Measurements from ENCODE around the gene IFT81.

- TF ChIP-seq, protein P1, sequence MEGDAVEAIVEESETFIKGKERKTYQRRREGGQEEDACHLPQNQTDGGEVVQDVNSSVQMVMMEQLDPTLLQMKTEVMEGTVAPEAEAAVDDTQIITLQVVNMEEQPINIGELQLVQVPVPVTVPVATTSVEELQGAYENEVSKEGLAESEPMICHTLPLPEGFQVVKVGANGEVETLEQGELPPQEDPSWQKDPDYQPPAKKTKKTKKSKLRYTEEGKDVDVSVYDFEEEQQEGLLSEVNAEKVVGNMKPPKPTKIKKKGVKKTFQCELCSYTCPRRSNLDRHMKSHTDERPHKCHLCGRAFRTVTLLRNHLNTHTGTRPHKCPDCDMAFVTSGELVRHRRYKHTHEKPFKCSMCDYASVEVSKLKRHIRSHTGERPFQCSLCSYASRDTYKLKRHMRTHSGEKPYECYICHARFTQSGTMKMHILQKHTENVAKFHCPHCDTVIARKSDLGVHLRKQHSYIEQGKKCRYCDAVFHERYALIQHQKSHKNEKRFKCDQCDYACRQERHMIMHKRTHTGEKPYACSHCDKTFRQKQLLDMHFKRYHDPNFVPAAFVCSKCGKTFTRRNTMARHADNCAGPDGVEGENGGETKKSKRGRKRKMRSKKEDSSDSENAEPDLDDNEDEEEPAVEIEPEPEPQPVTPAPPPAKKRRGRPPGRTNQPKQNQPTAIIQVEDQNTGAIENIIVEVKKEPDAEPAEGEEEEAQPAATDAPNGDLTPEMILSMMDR (IDR thresholded peaks at IDR 0.05; ENCODE audit: poor library complexity) = no peak
- TF ChIP-seq EZH2phosphoT487 (IDR thresholded peaks at IDR 0.05; ENCODE audit: low read depth, severe bottlenecking, unreplicated experiment) (no peak), EZH2 (IDR thresholded peaks at IDR 0.05; ENCODE audit: borderline replicate concordance) (no peak)
Measured at GRCh38 chr12:110090266-110091135, 33.7 kb upstream of the IFT81 start.
